ENCODE data around the gene FNDC3B.

The FNDC3B gene

DNA sequence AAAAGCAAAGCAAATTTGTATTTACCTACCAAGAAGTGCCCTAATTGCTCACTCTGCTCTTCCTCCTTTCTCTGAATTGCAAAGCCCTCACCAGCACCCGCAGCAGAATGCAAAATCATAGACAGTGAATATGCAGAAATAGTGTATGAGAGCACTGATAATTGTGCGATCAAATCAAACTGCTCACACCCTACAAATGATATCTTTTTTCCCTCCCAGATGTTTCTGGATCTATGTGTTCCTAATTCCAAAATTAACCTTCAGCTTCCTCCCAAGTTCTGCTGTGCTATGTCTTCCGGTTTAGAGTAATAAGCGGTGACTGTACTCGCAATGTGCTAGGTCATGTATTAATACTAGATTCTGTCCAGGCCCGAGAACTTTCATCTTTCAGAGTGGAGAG is 405.4 kb downstream of the FNDC3B start:
- no peak for DNase-seq

DNA sequence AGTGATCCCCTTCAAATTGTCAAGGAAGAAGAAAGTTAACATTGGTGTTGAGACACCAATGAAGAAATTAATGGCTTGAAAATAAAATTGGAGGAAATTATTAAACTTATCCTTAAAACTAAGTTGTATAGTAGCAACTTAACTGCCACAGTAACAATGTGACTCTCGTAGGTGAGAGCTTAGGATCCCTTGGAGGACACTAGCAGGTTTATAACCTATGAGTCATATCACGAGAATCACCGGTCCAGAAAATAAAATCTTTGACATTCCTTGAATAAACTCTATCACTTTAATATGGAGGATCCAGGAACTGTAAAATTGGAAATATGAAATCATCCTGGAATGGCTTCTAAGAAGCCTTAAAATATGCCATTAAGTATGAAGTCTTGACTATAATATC is 406.8 kb downstream of the FNDC3B start:
- no peak for DNase-seq

DNA sequence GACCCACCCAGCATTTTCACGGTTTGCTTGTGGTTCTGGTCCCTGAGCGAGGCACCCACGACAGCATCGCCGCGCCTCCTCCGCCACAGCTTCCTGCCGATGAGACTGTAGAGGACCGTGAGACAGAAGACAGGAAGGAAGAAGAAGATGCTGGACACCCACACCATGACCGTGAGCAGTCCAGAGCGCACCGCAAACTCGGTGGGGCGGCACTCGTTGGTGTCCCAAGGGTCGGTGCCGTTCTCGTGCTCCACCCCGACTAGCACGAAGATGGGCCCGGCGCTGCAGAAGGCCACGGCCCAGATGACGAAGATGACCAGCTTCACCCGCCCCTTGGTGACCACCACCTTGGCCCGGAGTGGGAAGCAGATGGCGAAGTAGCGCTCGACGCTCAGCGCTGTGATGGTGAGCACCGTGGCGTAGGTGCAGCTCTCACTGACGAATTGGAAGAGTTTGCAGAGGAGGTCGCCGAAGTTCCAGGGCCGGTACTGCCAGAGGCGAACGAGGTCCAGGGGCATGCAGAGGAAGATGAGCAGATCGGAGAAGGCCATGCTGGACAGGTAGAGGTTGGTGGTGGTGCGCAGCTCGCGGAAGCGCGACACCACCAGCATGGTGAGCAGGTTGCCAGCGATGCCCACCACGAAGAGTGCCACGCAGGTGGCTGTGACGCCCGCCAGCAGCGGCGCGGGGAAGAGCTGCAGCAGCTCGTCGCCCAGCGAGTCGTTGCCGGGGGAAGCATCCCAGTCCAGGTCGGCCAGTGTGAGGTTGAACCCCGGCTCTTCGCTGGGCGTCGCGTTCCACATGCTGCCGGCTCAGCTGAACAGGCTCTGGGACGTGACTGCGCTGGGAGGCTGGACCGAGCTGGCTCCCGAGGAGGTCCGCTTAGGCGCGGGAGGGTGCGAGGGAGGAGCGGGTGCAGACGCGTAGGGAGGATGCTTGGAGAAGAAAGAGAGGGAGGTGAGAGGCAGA is 408.5 kb downstream of the FNDC3B start, which contains the start of gene GHSR:
Gene GHSR (minus strand): TSS at position 846 of the 969 bp plus-strand sequence. CDS start 43 bp downstream, at position 803.
- DNase-seq: no peak

DNA sequence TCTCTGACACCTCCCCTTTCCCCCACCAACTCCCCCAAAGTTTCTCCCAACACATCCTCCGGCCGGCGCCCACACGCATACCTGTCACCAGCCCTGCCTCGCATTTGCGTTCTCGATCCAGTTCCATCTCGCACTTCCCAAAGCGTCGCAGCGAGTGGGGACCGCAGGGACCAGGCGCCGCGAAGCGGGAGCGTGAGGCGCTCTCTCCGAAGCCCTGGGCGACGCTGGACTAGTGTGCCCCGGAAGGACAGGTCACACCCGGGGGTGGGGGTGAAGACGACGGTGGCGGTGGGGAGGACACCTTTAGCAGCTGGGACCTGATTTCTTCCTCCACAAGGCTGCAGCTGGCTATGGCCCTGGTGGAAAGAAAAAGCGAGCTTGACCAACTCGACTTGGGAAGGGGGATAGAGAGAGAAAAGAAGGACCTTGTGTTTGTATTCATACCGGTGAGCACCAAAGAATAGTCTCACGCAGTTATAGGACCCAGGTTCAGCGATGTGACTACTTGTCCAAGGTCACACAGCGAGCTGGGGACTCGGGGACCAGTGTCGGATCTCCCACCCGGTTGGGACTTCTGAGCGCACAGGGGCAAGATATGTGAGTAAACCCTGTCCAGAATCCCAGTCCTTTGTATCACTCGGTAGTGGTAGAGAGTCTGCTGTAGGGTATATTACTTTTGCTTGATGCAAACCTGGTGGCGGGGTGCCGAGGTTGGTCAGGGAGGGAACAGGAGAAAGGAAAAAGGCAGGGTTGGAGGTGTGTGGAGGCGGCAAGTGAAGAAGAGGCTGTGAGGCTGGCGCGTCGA is 409.5 kb downstream of the FNDC3B start:
- no peak for DNase-seq

DNA sequence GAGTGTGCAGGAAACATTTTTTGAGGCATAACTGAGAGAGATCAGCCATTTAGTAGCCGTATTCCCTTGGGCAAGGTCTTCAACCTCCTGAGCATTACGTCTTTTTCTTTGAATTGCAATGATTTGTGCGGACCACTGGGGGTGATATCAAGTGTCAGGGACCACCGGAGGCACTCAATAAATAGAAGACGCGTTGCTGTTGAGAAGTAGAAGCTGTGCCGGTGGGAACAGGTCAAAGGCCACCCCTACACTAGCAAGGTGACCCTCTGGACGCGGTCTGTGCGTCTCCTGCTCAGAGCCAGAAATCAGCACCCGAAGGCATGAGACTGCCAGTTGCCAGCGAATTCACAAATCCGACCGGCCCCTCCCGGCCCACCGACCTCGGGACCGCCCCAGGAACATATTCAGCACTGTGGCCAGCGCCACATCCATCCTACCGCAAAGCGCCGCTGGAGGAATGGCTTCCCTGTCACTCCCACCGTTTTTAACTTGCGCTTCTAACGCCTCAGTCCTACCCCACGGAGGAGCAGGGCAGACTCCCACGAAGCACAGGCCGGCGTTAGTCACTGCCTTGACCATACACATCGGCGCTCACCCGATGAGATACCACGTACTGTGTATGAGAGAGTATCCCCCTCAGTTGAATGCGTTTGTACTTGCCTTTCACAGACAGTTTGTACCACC is 410.2 kb downstream of the FNDC3B start:
- DNase-seq: no peak
